CD4-positive, alpha-beta T cell (primary cell): ENCODE results near the gene FBXL17. TPM values are rescaled to one million over a fixed set of nuclear protein-coding genes. Genes with fewer than 3 reads are reported as not detected.

ENCODE experiments used
- ATAC-seq: fragments of 200-7000 bp; cut with Tn5 transposase; one replicate; pipeline ENCODE4 v1.10.0; 2022; ENCODE audit warnings: mild to moderate bottlenecking; ENCODE audit not compliant: poor library complexity
- CTCF ChIA-PET: fragments of 350-600 bp; sonication (Branson Sonifier 250); formaldehyde crosslinking; loops from one replicate; lab custom pipeline; 2021; ENCODE audit warnings: antibody characterized with exemption, inconsistent platforms; lab: Charles Lee
- POLR2A ChIA-PET: fragments of 350-600 bp; sonication (Branson Sonifier 250); formaldehyde crosslinking; loops from one replicate; lab custom pipeline; 2021; ENCODE audit warnings: antibody characterized with exemption, inconsistent platforms; lab: Charles Lee
- DNase-seq, 14 experiments: peaks; one replicate each; pipeline ENCODE4 v3.0.0-alpha.2; 2013 to 2020; ENCODE audit warnings: mixed read lengths in 2 of 14
- H3K27ac ChIP-seq, 2 donors: one replicate each; pipeline versions ENCODE4 v1.5.1 to v1.7.0; 2013; ENCODE audit warnings: low read length in 2 of 2, low read depth in 1 of 2, mild to moderate bottlenecking in 1 of 2
- H3K27me3 ChIP-seq, 2 experiments: 1 replicate in 1 of 2; 2 replicates in 1 of 2; pipeline versions ENCODE4 v1.6.1 to v1.7.0; 2013; ENCODE audit warnings: low read length in 2 of 2, control low read depth in 1 of 2, mild to moderate bottlenecking in 1 of 2, moderate library complexity in 1 of 2; ENCODE audit not compliant: insufficient read depth in 2 of 2, control insufficient read depth in 1 of 2
- H3K36me3 ChIP-seq: one replicate; pipeline ENCODE4 v1.6.1; 2013; ENCODE audit warnings: low read length, control low read depth; ENCODE audit not compliant: insufficient read depth
- H3K4me1 ChIP-seq: one replicate; pipeline ENCODE4 v1.6.1; 2013; ENCODE audit warnings: low read length, control low read depth; ENCODE audit not compliant: insufficient read depth
- H3K4me3 ChIP-seq: one replicate; pipeline ENCODE4 v1.5.1; 2013; ENCODE audit warnings: mild to moderate bottlenecking, low read length, moderate library complexity
- H3K9me3 ChIP-seq, 2 experiments: 1 replicate in 1 of 2; 2 replicates in 1 of 2; pipeline versions ENCODE4 v1.6.1 to v1.7.0; 2013; ENCODE audit warnings: low read length in 2 of 2, mild to moderate bottlenecking in 2 of 2, control low read depth in 1 of 2, moderate library complexity in 1 of 2; ENCODE audit not compliant: control insufficient read depth in 1 of 2, insufficient read depth in 1 of 2
- H3K27ac Mint-ChIP-seq: one replicate; pipeline ENCODE4 v1.8.0; 2020; ENCODE audit warnings: mixed read lengths
- H3K27me3 Mint-ChIP-seq: one replicate; pipeline ENCODE4 v1.8.0; 2021; ENCODE audit warnings: mixed read lengths
- H3K36me3 Mint-ChIP-seq: one replicate; pipeline ENCODE4 v1.8.0; 2021; ENCODE audit warnings: low read depth, mixed read lengths
- H3K4me1 Mint-ChIP-seq: one replicate; pipeline ENCODE4 v1.8.0; 2021; ENCODE audit warnings: low read depth, mixed read lengths
- H3K4me3 Mint-ChIP-seq: one replicate; pipeline ENCODE4 v1.8.0; 2020; ENCODE audit warnings: mild to moderate bottlenecking, mixed read lengths
- H3K9me3 Mint-ChIP-seq: one replicate; pipeline ENCODE4 v1.8.0; 2020; ENCODE audit warnings: mixed read lengths
- CTCF ChIP-seq: fragments of 200-600 bp; IDR thresholded peaks from one replicate; pipeline ENCODE4 v1.8.0; 2022; ENCODE audit warnings: antibody characterized with exemption, mild to moderate bottlenecking
- intact Hi-C, 2 experiments: fragments of 100-400 bp; cut with DNase I in 1 of 2; cut with micrococcal nuclease in 1 of 2; formaldehyde crosslinking; loops; one replicate each; pipeline versions ENCODE4 v1.15.1 to v1.9.0; 2023 to 2025; cut with DNase I, micrococcal nuclease
- total RNA-seq, 174 experiments: library from RNA in 2 of 174; stranded (reverse) in 2 of 174; gene quantifications; one replicate each; pipeline ENCODE4 v1.2.3 and lab custom pipeline; 2021 to 2026

Gene FBXL17
- total RNA-seq, 2 experiments from 2014 or later = 17.9 to 21.1 TPM

- Mint-ChIP-seq H3K27ac (no peak overlapping the region), H3K9me3 (peaks cover 2% of the 10 kb centered on the region), H3K4me3 (no peak overlapping the region), H3K27me3 (no peaks in the 10 kb centered on the region), H3K36me3 (peaks cover 51% of the 10 kb centered on the region), H3K4me1 (peaks cover 14% of the 10 kb centered on the region)
- TF ChIP-seq CTCF = no peak
- ChIA-PET CTCF (no interaction called here), POLR2A (no interaction called here)
- Histone ChIP-seq H3K4me1 (no peaks in the 10 kb centered on the region), H3K9me3 (no peaks in the 10 kb centered on the region), H3K4me3 (no peak overlapping the region), H3K36me3 (peaks cover 3% of the 10 kb centered on the region), H3K27me3 (no peaks in the 10 kb centered on the region), H3K27ac (no peak overlapping the region)
- intact Hi-C loops = no loop called here
- DNase-seq = no peak
- no peak for ATAC-seq
These were observed 54.9 kb downstream of the FBXL17 start for GRCh38 chr5:108326982-108327381.

GRCh38 chr5:108324886-108325285 is 57.0 kb downstream of the FBXL17 start:
- Mint-ChIP-seq H3K36me3 (peaks cover 54% of the 10 kb centered on the region), H3K4me3 (no peak overlapping the region), H3K27ac (no peak overlapping the region), H3K27me3 (no peaks in the 10 kb centered on the region), H3K9me3 (peaks cover 2% of the 10 kb centered on the region), H3K4me1 (peaks cover 17% of the 10 kb centered on the region)
- no peak for ATAC-seq
- TF ChIP-seq CTCF = no peak
- POLR2A ChIA-PET = no interaction called here
- Histone ChIP-seq H3K36me3 (peaks cover 3% of the 10 kb centered on the region), H3K9me3 (no peaks in the 10 kb centered on the region), H3K27me3 (no peaks in the 10 kb centered on the region), H3K4me3 (no peak overlapping the region), H3K4me1 (no peaks in the 10 kb centered on the region), H3K27ac (no peak overlapping the region)
- CTCF ChIA-PET = no interaction called here
- no peak for DNase-seq
- intact Hi-C loops = no loop called here

GRCh38 chr5:108321341-108321740 is 60.6 kb downstream of the FBXL17 start:
- H3K27me3 Mint-ChIP-seq = no peaks in the 10 kb centered on the region

More at GRCh38 chr5:108321341-108321740, 60.6 kb downstream of the FBXL17 start:
- Histone ChIP-seq H3K27ac (no peak overlapping the region), H3K36me3 (peaks cover 3% of the 10 kb centered on the region), H3K4me3 (no peak overlapping the region), H3K4me1 (no peaks in the 10 kb centered on the region), H3K9me3 (no peaks in the 10 kb centered on the region), H3K27me3 (no peaks in the 10 kb centered on the region)
- ChIA-PET POLR2A (no interaction called here), CTCF (no interaction called here)
- H3K4me1 Mint-ChIP-seq = peaks cover 19% of the 10 kb centered on the region
- H3K27ac Mint-ChIP-seq = no peak overlapping the region
- peaks cover 38% of the 10 kb centered on the region for H3K36me3 Mint-ChIP-seq
- intact Hi-C loops = no loop called here
- ATAC-seq (no peak), DNase-seq (no peak)
- H3K9me3 Mint-ChIP-seq = peaks cover 2% of the 10 kb centered on the region
- H3K4me3 Mint-ChIP-seq = no peak overlapping the region
- no peak for TF ChIP-seq CTCF
